HTERT RPE-1 (cell line): ENCODE measurements around the gene RBM33.

ENCODE experiments used
- in situ Hi-C: fragments of 300-500 bp; cut with MboI; formaldehyde crosslinking; loops from 4 replicates; pipeline ENCODE4 v1.14.3; 2020; ENCODE audit warnings: low sequenced_read_pairs

Gene RBM33

GRCh38 chr7:155621418-155621980 is 23.0 kb upstream of the RBM33 start:
- in situ Hi-C loops, result no loop called here

DNA sequence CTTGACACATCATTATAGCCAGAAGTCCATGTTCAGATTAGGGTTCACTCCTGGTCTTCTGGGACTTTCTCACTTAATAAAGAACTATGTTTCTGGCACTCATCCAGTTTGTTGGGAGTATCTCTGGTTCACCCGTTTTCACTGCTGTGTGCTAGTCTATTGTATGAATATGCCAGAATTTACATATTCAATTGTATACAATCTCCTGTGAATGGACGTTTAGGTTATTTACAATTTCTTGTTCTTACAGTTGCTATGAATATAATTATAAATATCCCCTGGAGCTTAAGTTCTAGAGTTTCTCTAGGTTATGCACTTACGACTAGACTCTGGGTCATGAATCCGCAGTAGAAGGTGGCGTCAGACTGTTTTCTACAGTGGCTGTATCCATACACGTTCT is 20.0 kb upstream of the RBM33 start:
- in situ Hi-C loops, result no loop called here

DNA sequence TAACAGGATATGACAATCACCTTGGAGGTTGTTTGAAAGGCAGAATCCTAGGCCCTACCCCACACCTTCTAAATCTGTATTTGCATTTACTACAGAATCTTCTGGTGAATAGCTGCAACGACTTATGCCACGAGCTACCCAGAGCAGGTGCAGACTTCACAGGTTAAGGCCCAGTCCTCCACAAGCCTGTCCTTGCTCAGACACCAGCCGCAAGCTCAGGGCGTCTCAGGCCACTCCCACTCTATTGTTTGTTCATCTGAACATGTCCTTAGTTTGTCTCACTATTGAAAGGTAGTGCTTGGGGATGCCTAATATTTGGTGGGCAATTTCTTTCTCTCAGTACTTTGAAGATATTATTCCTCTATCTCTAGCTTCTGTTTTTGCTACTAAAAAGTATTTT is 18.9 kb upstream of the RBM33 start:
- in situ Hi-C loops, result no loop called here

- in situ Hi-C loops, result no loop called here
These were observed 15.3 kb upstream of the RBM33 start for GRCh38 chr7:155629171-155629570.

GRCh38 chr7:155631155-155631554 is 13.3 kb upstream of the RBM33 start:
- in situ Hi-C loops, result no loop called here

GRCh38 chr7:155635817-155636216 is 8.6 kb upstream of the RBM33 start:
- in situ Hi-C loops, result no loop called here

DNA sequence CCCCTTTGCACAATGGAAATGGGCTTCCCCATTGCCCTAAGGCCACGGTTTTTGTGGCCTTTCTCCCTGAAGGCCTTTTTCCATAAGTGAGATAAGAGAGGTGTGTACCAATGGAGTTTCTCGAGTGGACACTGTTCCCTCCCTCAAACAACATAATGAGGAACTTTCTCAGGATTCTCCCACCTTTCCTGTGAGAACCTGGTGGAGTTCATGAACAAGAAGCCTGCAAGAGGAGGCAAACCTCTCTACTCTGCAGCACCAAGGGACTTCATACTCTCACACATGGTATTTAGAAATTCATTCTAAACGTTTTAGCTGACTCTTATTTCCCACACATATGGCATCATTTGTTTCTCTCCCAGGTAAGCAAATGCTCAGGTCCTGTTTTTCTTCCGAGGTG is 7.3 kb upstream of the RBM33 start:
- in situ Hi-C loops, result no loop called here

DNA sequence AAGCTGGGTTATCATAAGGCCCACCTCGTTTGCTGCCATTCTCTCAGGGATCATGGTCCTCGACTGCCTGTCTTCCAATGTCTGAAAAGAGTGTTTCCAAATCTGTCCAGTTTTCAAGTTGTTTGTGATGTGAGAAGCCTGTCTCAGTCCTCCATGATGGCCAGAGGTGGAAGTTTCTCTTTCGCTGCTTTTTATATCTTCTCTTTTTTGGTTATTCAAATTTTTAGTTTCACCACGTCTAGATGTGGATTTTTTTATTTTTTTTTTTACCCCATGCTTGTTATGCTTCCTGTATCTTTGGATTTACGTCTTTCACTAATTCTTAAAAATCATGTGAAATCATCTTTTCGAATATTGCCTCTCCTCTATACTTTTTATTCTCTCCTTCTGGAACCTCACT is 6.1 kb upstream of the RBM33 start:
- in situ Hi-C loops, result no loop called here

DNA sequence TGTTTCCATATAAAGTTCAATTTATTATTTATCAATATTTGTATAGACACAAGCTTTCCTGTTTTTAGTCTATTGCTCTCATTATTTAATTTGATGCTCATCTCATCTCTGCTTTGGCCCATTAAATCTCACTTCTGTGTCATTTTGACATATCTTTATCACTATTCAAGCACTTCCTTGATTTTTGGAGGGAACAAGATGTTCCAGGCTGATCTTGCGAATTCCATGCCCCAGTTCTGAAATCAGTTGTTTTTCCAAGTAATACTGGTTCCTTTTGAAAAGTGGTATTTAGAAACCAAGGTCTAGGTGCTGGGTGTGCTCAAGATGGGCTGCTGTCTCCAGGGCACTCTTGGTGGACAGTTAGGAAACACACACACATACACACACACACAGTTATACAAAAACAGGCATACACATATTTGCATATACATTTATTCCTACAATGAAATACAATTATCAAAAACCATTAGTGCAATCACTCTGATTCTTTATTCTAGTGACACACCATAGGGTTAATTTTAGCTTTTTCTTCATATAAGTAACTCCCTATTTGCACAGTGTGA is 4.4 kb upstream of the RBM33 start:
- in situ Hi-C loops, result no loop called here

DNA sequence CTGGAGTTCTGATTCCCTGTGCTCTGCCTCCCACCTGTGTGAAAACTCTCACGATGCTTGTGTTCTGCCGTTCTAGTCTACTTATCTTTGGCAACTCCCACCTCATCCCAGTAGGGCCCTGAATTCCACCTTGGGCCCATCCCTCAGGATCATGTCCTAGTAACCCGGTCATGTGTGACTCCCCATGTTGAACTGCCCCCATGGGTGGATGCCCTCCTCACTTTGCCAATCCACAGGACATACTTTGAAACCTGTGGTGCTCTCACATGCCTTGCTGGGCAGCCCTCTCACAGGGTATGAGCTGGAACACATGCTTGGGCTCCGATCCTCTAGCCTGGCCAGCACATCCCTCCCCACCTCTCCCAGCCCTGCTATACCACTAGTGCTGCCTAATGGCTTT is 3.8 kb upstream of the RBM33 start:
- in situ Hi-C loops, result no loop called here

DNA sequence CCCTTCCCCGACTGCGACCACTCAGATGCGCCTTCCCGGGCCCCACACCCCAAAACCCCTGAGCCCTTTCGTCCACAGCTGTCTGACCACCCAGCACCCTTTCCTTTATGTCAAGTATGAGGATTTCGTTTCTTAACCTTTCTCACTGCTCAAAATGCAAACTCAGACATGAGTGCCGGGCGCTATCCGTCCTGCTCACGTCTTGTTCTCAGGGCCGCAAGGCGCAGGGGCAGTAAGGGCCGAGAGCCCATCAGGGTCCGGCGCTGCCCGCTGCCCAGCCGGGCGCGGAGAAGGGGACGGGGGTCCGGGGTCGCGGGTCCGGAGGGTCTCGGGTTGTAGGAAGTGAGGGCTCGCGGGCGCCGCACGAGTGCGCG is 670 bp upstream of the RBM33 start:
- in situ Hi-C loops, result no loop called here

DNA sequence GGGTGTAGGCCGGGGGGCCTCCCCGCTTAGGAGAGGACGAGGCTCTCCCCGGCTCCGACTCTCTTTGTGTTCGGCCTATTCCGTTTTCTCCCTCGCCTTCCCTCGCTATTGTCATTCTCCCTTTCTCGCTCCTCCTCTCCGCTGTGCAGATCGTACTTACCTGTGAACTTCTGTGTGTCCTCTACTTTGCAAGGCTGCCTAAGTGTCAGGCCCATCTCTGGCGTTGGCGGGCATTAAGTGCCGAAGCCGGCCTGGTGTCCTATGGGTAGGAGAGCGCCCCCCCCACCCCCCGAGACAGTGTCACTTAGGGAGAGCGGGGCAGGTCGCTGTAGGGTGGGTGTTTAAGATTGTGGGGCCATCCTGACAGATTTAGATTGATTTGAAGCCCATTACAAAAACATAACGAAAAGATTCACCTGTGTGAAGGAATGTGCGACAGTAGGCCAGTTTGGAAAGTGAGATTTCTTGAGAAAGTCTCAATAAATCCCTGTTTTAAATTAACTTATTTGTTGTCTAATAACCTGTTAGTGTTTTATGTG is 579 bp downstream of the RBM33 start:
- in situ Hi-C loops, result no loop called here

DNA sequence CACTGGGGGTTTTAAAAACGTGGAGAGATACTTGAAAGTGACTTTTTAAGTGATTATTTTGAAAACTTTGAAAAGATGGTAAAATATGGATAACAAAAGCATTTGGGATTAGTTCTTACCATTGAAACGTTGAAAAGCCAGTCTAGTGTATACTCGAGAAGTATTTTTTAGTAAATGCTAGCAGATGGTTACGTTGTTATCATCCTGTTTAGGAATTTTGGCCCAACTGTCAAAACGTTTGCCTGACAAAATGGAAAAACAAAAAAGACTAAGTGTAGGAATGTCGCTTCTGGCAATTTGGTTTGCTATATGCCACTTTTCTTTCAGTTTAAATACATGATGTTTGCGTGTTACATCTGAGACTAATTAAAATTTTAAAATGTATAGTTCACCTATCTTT is 1.2 kb downstream of the RBM33 start:
- in situ Hi-C loops, result no loop called here

- in situ Hi-C loops, result no loop called here
These were observed 2.2 kb downstream of the RBM33 start for GRCh38 chr7:155646669-155647068.

GRCh38 chr7:155647302-155647701 is 2.8 kb downstream of the RBM33 start:
- in situ Hi-C loops, result no loop called here

DNA sequence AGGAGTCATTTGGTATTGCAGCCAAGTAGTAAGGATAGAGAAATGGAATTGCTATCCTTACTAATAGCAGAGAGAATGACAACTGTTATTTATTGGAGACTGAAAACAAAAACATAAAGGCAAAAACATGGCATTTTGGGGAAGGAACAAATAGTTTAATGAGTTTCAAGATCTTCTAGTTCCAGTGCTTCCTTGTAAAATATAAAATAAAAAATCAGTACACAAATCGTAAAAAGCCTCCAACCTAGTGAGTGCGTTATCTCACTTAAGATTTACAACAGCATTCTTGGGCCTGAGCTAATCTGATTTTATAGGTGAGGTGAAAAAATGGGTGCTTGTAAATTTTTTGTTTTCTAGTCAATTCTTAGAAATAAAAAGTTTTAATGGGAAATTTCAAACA is 3.3 kb downstream of the RBM33 start:
- in situ Hi-C loops, result no loop called here

DNA sequence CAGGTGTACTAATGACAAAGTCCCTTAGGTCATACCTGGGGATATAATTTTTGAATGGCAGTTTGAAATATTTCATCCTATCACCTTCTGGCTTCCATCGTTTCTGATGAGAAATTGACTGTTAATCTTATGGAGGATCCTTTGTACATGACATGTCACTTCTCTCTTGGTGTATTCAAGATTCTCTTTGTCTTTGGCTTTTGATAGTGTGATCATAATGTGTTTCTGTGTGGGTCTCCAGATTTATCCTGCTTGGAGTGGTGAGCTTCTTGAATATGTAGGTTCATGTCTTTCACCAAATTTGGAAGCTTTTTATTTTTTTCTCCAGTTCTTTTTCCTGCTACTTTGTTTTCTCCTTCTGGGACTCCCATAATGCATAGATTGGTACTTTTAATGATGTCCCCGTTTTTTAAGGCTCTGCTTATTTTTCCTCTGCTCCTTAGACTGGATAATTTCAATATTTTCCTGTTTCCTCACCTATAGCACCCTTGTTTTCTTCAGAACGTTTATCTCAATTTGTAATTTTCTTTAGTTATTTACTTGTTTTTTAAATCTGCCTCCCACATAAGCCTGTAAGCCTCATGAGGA is 4.4 kb downstream of the RBM33 start:
- in situ Hi-C loops, result no loop called here

GRCh38 chr7:155649588-155649987 is 5.1 kb downstream of the RBM33 start:
- in situ Hi-C loops, result no loop called here

DNA sequence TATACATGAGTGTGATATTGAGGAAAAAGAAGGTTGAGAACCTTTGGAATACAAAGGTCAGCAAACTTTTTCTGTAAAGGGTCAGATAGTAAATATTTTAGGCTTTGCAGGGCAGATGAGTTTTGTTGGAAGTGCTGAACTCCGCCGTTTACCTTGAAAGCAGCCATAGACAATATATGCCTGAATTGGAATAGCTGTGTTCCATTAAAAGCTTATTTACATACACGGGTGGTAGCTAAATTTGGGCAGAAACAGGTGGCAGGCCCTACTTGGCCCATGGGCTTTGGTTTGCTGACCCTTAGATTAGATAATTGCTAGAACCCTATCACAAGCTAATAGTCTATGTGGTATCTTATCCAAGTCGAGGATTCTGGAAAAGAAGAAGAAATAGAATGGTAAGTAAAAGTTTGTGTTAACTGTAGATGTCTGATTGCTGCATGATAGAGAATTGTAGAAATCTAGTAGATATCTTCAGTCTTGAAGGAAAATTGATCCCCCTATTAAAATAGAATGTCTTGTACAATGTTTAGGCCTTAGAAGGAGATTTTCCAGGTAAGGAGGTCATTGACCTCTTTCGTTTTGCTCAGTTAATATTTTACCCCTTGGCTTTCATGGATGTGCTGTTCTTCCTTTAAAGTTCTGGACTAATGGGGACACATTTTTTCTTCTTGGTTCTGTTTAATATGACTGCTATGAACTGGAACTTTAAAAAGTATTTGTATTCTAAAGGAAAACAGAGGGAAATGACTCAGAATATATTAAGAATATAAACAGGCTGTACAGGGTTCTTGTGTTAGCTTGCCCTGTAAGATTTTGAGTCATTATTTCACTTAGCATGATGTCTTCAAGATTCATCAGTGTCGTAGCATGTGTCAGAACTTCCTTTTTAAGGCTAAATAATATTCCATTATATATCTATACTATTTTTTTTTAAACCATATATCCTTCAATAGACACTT is 8.0 kb downstream of the RBM33 start:
- in situ Hi-C loops, result no loop called here

GRCh38 chr7:155653803-155654202 is 9.3 kb downstream of the RBM33 start:
- in situ Hi-C loops, result no loop called here

DNA sequence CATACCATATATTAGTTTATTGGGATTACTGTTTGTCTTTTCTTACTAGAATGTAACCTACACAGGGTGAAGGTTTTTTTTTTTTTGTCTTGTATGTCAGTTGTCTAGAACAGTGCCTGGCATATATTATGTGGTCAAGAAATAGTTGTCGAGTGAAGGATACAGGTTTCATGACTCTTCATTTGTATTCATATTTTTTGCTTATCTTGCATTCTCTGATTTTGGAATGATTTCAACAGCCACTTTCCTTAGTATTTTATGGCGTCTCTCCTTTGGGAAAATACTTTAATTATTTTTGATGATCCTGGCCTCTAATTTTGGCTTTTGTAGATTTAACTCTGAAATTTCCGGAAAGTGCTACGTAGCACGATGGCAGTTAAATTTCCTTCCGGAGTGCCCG is 12.4 kb downstream of the RBM33 start:
- in situ Hi-C loops, result no loop called here
